Stimulated activated effector memory CD8-positive, alpha-beta T cell treated with anti-CD3 and anti-CD28 coated beads, Interleukin-12 subunit alpha, Interleukin-12 subunit beta, amount 100 ng/mL, for 72 hours (primary cell): ENCODE measurements around the gene CCDC174.
A peak's percentile ranks its signal among the peaks of the same experiment; 100 is the strongest.

Experiments used
- ATAC-seq: fragments of 150-1000 bp; cut with Tn5 transposase; 2 replicates; pipeline ENCODE4 v1.10.0; 2021
- DNase-seq, 2 donors: peaks; one replicate each; pipeline ENCODE4 v3.0.0; 2021 to 2022; ENCODE audit warnings: low spot score in 2 of 2
- H3K27ac Mint-ChIP-seq: one replicate; pipeline ENCODE4 v1.8.0; 2022; ENCODE audit warnings: mild to moderate bottlenecking, mixed read lengths
- H3K36me3 Mint-ChIP-seq: one replicate; pipeline ENCODE4 v1.8.0; 2022; ENCODE audit warnings: mild to moderate bottlenecking, mixed read lengths
- H3K4me1 Mint-ChIP-seq: one replicate; pipeline ENCODE4 v1.8.0; 2022; ENCODE audit warnings: mixed read lengths
- H3K4me3 Mint-ChIP-seq: one replicate; pipeline ENCODE4 v1.8.0; 2022; ENCODE audit warnings: mild to moderate bottlenecking, mixed read lengths
- H3K9me3 Mint-ChIP-seq: one replicate; pipeline ENCODE4 v1.8.0; 2022; ENCODE audit warnings: mixed read lengths

Gene CCDC174

DNA sequence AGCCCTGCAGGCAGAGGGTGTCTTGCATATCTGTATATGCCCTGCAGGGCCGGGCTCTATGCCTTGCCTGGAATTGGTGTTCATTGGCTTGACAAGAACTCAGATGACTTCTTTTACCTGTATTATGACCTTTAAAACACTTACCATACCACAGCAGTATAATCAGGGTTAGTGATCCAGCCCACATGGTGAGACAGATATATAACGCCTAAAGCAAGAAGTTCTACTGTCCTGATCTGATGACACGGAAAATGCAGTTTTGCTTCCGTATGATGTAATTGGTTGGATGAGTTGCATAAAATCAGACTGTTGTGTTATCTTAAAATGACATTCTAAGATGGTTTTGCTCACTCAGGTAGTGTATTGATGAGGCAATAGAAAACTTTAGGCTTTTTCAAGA is 9.4 kb downstream of the CCDC174 start:
- peaks cover 100% of the 10 kb centered on the region for H3K36me3 Mint-ChIP-seq

DNA sequence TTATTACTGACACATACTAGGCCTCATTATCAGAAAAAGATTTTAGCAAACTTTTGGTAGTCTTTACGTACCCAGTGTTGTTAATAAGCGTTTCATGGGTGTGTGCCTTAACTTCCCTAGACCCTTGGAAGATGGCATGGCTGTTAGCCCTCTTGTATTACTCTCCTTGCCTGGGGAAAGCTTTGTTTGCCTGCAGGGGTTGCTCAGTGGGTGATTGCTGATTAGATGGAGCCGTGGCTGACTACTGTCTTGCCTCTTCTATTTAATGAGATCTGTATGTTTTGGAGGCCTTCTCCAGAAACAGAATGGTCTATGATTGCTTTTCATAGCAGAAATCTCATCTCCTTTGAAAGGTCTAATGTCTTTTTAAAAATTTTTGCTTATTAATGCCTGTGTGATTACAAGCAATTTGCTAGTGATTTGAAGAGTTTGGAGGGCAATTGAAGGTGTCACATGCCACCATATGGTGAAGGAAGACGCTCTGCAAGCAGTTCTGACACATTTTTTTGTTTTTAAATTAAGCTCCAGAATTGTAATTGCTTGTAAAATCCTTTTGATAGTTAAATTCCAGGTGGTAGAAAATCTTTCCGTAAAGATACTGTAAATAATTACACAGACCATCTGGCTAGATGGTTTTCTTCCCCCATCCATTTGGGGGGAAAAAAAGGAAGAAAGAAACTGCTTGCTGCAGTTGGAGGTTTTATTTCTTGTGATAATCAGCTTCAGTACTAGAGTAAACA is 12.0 kb downstream of the CCDC174 start:
- no peaks in the 10 kb centered on the region for H3K4me1 Mint-ChIP-seq
- ATAC-seq (no peak), DNase-seq (no peak)
- no peak overlapping the region for H3K4me3 Mint-ChIP-seq
- H3K9me3 Mint-ChIP-seq = no peaks in the 10 kb centered on the region
- peak overlapping the region; percentile 65 for H3K27ac Mint-ChIP-seq
- peaks cover 100% of the 10 kb centered on the region for H3K36me3 Mint-ChIP-seq

More for the DNA sequence above, 9.4 kb downstream of the CCDC174 start:
- Mint-ChIP-seq H3K27ac (no peak overlapping the region), H3K9me3 (no peaks in the 10 kb centered on the region), H3K4me3 (no peak overlapping the region), H3K4me1 (peaks cover 17% of the 10 kb centered on the region)
- ATAC-seq (no peak), DNase-seq (no peak)

DNA sequence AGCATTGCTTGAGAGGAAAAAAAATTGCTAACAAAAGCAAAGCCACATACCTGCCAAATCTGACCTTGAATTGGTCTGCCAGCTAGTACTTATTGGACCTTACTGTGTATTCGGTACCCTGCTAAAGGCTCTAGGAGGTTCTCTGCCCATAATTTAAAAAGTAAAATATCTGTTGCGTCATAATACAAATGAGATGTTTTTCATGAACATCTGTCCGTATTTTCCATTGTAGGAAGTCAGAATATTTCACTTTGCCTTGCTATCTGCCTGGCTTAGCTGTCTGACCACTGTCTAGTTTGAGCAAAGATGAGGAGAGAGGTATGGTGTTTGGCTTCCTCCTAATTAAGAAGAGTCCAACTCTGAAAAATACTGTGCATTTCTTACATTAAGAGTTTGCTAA is 12.6 kb downstream of the CCDC174 start:
- H3K36me3 Mint-ChIP-seq = peaks cover 100% of the 10 kb centered on the region
- no peaks in the 10 kb centered on the region for H3K9me3 Mint-ChIP-seq
- no peak overlapping the region for H3K4me3 Mint-ChIP-seq
- H3K27ac Mint-ChIP-seq = no peak overlapping the region
- ATAC-seq (no peak), DNase-seq (no peak)
- H3K4me1 Mint-ChIP-seq = no peaks in the 10 kb centered on the region

DNA sequence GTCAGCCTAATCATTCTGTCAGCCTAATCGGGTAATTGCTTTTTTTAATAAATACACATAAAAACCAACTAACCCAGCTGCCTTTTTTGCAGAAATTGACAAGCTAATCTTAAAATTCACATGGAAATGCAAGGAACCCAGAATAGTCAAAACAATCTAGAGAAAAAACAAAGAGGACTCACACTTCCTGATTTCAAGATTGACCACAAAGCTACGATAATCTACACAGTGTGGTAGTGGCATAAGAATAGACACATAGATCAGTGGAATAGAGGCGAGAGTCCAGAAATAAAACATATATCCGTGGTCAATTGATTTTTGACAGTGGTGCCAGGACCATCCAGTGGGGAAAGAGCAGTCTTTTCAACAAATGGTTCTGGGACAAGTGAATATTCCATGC is 21.0 kb downstream of the CCDC174 start:
- no peak for DNase-seq
- Mint-ChIP-seq H3K36me3 (peaks cover 70% of the 10 kb centered on the region), H3K9me3 (no peaks in the 10 kb centered on the region), H3K4me3 (no peak overlapping the region), H3K4me1 (no peaks in the 10 kb centered on the region), H3K27ac (no peak overlapping the region)
- no peak for ATAC-seq

DNA sequence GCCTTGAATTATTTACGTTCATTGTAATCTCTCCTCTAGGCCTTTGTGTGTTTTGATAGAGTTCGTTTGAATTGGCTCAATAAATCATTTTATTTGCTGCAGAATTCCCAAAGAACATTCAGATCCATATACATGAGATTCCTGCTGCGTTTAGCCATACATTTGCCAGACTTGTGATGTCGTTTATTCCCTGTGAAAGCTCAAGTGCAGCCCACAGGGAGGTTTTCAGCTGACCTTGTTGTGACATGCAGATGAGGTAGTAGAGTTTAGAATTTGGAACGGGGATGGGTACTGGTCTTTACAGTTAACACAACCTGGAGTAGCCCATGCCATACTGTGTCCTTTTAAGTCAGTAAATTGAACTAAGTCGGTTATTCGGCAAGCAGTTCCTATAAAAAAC is 23.3 kb downstream of the CCDC174 start, which contains the start of gene C3orf20:
C3orf20 (plus strand) TSS at position 301 of the 400 bp plus-strand sequence. CDS start 7,573 bp downstream, outside the sequence.
- peaks cover 48% of the 10 kb centered on the region for H3K36me3 Mint-ChIP-seq
- H3K27ac Mint-ChIP-seq = no peak within 1 kb of the TSS
- H3K4me1 Mint-ChIP-seq = no peaks in the 10 kb centered on the region
- DNase-seq = no peak
- no peaks in the 10 kb centered on the region for H3K9me3 Mint-ChIP-seq
- no peak within 1 kb of the TSS for H3K4me3 Mint-ChIP-seq
- no peak for ATAC-seq

DNA sequence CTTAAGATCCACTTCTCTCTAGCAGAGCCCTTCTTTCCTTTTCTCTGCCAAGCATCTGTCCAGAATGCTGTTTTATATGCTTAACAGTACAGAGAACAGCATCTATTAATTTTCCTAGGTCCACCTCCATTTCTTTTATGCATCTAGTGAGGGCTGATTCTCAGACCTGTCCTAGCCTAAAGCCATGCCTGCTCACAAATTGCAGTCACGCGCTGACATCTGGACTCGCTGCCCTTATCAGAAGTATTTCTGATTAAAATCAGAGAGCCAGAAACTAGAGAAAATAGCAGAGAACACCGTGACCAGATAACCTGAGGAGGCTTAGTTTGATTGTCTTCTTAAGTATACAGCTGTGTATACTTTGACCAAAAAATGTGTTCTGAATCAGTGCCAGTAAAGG is 25.3 kb downstream of the CCDC174 start:
- Mint-ChIP-seq H3K36me3 (peaks cover 27% of the 10 kb centered on the region), H3K27ac (peak overlapping the region; percentile 35), H3K4me3 (no peak overlapping the region), H3K9me3 (peaks cover 3% of the 10 kb centered on the region), H3K4me1 (no peaks in the 10 kb centered on the region)
- ATAC-seq (no peak), DNase-seq (no peak)

DNA sequence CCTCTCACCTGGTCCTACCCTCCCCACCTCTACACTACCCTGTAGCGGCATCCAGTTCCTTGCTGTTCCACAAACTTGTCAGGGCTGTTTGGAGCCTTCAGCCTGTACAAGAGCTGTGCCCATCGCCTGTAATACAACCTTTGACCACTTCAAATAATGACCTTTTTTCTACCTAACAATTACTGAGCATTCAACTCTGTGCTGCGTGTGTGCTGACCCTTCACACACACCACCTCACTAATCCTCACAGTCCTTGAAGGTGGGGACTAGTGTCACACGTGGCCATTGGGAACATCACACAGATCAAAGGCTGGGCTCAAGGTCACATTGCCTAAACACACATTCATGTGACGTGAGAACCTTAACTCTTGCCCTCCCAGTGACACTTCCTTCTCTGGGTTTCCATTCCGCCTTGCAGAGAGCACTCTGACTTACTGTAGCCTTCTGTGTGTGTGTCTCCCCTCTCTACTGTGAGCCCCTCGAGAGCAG is 26.5 kb downstream of the CCDC174 start:
- Mint-ChIP-seq H3K27ac (no peak overlapping the region), H3K36me3 (peaks cover 15% of the 10 kb centered on the region), H3K4me1 (no peaks in the 10 kb centered on the region), H3K4me3 (no peak overlapping the region), H3K9me3 (peaks cover 3% of the 10 kb centered on the region)
- DNase-seq = no peak
- no peak for ATAC-seq

DNA sequence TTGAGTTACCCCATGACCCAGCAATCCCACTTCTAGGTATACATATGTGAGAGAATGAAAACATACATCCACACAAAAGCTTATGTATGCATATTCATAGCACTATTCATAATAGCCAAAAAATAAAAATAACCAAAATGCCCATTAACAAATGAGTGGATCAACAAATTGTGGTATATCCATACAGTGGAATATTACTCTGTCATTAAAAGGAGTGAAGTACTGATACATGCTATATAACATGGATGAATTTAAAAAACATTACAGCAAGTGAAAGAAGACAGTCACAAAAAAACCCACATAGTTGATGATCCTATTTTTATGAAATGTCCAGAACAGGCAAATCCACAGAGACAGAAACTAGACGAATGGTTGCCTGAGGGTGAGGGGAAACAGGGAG is 28.6 kb downstream of the CCDC174 start:
- no peak overlapping the region for H3K27ac Mint-ChIP-seq
- DNase-seq = no peak
- no peaks in the 10 kb centered on the region for H3K4me1 Mint-ChIP-seq
- H3K4me3 Mint-ChIP-seq = no peak overlapping the region
- H3K9me3 Mint-ChIP-seq = peaks cover 3% of the 10 kb centered on the region
- H3K36me3 Mint-ChIP-seq = no peaks in the 10 kb centered on the region
- no peak for ATAC-seq

DNA sequence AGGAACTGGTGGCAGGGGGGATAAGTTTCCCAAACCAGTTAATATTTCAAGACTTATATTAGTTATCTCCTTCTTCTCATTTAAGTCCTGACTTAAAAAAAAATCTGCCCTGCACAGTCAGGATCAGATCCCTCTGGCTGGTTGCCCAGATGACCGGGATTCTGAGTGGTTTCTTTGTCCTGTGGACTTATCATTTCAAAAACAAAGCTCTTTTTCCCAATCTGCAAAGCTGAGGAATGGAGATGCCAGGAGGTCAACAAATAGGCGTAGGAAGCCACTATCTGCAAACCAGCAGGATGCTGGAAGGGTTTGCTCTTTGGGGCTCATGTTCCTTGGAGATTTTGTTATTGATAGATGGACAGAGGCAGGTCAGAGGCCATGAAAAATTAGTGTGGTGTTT is 29.2 kb downstream of the CCDC174 start:
- Mint-ChIP-seq H3K27ac (no peak overlapping the region), H3K4me3 (no peak overlapping the region), H3K9me3 (peaks cover 3% of the 10 kb centered on the region), H3K36me3 (no peaks in the 10 kb centered on the region), H3K4me1 (no peaks in the 10 kb centered on the region)
- no peak for DNase-seq
- ATAC-seq = no peak

DNA sequence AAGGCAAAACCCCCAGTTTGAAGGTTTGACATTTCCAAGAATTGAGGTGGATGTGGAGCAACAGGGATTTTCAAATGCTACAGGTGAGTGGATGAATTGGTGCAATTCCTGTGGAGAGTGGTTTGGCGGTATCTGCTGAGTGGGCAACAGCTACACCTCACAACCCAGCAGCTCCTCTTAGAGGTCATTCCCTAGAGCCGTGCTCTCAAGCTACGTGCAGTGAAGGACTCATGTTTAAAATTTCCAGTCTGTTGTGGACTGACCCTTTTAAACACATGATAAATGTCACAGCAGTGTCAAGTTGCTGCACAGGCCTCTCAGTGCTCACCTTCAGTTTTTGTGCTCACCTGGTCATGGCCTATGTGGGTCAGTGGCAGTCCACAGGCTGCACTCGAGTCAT is 32.9 kb downstream of the CCDC174 start:
- Mint-ChIP-seq H3K9me3 (peaks cover 3% of the 10 kb centered on the region), H3K4me1 (peaks cover 3% of the 10 kb centered on the region), H3K36me3 (no peaks in the 10 kb centered on the region), H3K27ac (no peak overlapping the region), H3K4me3 (no peak overlapping the region)
- DNase-seq = no peak
- no peak for ATAC-seq

DNA sequence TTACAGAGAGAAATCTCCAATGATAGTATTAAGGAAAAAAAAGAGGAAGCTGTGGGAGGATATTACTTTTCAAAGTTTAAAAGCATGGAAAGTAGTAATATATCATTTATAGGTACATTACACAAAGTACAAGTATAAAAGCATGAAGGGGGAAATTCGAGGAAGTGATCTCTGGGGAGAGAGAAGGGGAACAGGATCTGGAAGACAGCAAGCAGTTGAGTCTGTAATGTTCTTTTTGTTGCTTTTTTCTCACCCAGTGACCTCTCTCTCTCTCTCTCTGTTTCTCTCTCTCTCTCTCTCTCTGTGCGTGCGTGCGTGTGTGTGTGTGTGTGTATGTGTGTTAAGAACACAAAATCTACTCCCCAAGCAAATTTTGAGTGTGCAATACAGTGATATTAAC is 33.6 kb downstream of the CCDC174 start:
- no peak for DNase-seq
- H3K27ac Mint-ChIP-seq = no peak overlapping the region

DNA sequence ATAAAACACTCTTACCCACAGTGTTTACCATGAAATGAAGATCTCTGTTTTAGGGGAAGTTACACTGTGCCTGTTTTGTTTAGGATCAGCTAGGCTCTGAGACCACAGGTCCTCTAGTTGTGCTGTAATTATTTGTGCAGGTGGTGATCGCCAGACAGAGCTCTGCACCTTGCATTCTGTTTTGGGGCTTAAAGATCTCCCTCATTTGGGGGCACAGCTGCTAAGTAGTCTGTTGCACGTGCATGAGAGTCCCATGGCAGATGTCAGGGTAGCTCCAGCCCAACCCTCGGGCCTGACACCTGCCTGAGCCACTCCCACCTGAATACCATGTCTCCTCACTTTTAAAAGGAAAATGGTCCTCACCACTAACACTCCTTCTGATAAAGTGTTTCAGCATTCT is 35.8 kb downstream of the CCDC174 start:
- no peak overlapping the region for H3K4me3 Mint-ChIP-seq
- DNase-seq (no peak), ATAC-seq (no peak)
- H3K9me3 Mint-ChIP-seq = no peaks in the 10 kb centered on the region
- H3K4me1 Mint-ChIP-seq = peaks cover 6% of the 10 kb centered on the region
- H3K27ac Mint-ChIP-seq = no peak overlapping the region
- no peaks in the 10 kb centered on the region for H3K36me3 Mint-ChIP-seq

More for the DNA sequence above, 33.6 kb downstream of the CCDC174 start:
- peaks cover 2% of the 10 kb centered on the region for H3K9me3 Mint-ChIP-seq
- ATAC-seq = no peak
- H3K4me3 Mint-ChIP-seq = no peak overlapping the region
- no peaks in the 10 kb centered on the region for H3K36me3 Mint-ChIP-seq
- H3K4me1 Mint-ChIP-seq = peaks cover 6% of the 10 kb centered on the region

DNA sequence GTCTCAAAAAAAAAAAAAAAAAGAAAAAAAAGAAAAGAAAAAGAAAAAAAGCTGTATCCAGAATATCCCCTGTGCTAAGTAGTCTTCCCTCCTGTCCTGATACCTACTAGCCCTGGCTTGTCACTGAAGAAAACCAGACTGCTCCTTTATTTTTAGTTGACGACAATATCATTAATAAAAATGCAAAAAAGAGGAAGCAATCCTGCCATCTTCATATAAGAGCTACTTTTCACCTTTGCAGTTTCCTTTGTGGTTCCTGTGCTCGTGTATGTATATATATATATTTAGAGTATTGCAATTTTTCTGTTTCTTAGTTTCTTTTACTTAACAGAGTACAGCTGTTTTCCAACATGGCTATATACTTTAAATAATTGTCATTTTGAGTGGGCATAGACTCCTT is 37.0 kb downstream of the CCDC174 start:
- H3K9me3 Mint-ChIP-seq = no peaks in the 10 kb centered on the region
- no peak overlapping the region for H3K4me3 Mint-ChIP-seq
- no peak overlapping the region for H3K27ac Mint-ChIP-seq
- DNase-seq (no peak), ATAC-seq (no peak)
- H3K4me1 Mint-ChIP-seq = peaks cover 6% of the 10 kb centered on the region
- H3K36me3 Mint-ChIP-seq = no peaks in the 10 kb centered on the region

DNA sequence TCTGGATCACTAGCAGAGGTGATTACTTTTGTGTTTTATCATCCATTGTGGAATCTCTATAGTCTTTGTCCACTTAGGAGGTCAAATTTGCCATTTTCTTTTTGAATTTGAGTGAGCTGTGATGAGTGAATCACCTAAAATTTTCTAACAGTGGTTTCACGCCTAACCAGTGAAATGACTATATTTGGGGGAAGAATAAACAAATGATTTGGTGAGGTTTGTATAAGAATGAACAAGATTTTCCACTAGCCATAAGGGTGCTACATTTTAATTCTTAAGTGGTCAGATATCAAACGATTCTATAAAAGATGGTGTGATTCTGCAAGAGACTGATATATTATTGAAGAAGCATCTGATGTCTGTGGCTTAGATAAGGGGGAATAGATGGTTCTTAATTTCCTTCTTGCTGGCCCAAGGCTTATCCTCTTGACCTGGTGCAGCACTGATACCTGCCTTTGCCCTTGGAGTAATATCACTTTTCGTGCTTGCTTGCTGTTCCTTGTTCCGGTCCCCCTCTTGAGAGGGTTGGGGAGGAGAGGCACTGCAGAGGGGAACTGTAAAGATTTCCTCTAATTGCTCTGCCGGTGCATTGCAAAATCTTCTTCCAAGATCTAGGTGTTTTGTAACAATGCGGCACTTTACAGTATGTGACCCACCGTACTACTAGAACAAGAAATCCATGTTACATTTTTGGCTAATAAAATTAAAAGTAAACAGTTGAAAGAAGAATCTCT is 37.9 kb downstream of the CCDC174 start:
- Mint-ChIP-seq H3K9me3 (no peaks in the 10 kb centered on the region), H3K36me3 (no peaks in the 10 kb centered on the region), H3K4me1 (peaks cover 6% of the 10 kb centered on the region), H3K4me3 (no peak overlapping the region), H3K27ac (no peak overlapping the region)
- peak; percentile 78 for ATAC-seq
- DNase-seq = no peak

DNA sequence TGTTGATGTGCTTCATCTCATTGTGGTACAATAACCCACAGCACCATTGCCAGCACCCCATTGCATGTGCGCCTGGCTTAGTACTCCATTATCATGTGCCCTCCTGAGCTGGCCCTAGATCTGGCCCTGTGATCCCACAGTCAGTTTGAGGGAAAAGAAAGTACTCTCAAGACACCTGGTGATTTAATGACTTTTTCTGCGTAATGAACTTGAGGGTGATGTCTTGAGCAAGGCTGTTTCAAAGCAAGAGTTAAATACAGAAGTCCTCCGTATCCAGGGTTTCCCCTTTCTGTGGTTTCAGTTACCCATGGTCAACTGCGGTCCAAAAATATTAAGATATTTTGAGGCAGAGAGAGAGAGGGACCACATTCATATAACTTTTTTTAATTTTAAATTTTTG is 39.7 kb downstream of the CCDC174 start:
- DNase-seq (no peak), ATAC-seq (no peak)
- Mint-ChIP-seq H3K9me3 (no peaks in the 10 kb centered on the region), H3K27ac (no peak overlapping the region), H3K36me3 (no peaks in the 10 kb centered on the region), H3K4me3 (no peak overlapping the region), H3K4me1 (peaks cover 6% of the 10 kb centered on the region)

DNA sequence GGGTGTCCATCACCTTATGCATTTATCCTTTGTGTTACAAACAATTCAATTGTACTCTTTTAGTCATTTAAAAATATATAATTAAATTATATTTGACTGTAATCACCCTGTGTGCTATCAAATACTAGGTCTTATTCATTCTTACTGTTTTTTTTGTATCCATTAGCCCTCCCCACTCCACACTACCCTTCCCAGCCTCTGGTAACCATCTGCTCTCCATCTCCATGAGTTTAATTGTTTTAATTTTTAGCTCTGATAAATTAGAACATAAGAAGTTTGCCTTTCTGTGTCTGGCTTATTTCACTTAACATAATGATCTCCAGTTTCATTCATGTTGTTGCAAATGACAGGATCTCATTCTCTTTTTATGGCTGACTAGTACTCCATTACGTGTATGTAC is 40.2 kb downstream of the CCDC174 start:
- ATAC-seq (no peak), DNase-seq (no peak)
- Mint-ChIP-seq H3K9me3 (no peaks in the 10 kb centered on the region), H3K4me1 (peaks cover 6% of the 10 kb centered on the region), H3K36me3 (no peaks in the 10 kb centered on the region), H3K27ac (no peak overlapping the region), H3K4me3 (no peak overlapping the region)
